ENCODE data around the gene MAST4.

MAST4 gene

GRCh38 chr5:67014191-67014590 is 418.0 kb downstream of the MAST4 start:
- H3K27ac ChIP-seq = peak overlapping the region; percentile 64
- TF ChIP-seq CTCF (conservative IDR thresholded peaks at IDR 0.05) = no peak

GRCh38 chr5:67014957-67015400 is 418.8 kb downstream of the MAST4 start:
- peak overlapping the region; percentile 64 for H3K27ac ChIP-seq
- no peak for TF ChIP-seq CTCF (conservative IDR thresholded peaks at IDR 0.05)

- TF ChIP-seq CTCF (conservative IDR thresholded peaks at IDR 0.05) = no peak
- peak overlapping the region; percentile 64 for H3K27ac ChIP-seq
Observed at GRCh38 chr5:67015541-67016191, 419.5 kb downstream of the MAST4 start.

- H3K27ac ChIP-seq = no peak overlapping the region
- no peak for TF ChIP-seq CTCF (conservative IDR thresholded peaks at IDR 0.05)
Observed at GRCh38 chr5:67019065-67019845, 423.1 kb downstream of the MAST4 start.

GRCh38 chr5:67020096-67020615 is 424.0 kb downstream of the MAST4 start:
- no peak overlapping the region for H3K27ac ChIP-seq
- TF ChIP-seq CTCF (conservative IDR thresholded peaks at IDR 0.05) = no peak

GRCh38 chr5:67021031-67021430 is 424.8 kb downstream of the MAST4 start:
- no peak overlapping the region for H3K27ac ChIP-seq
- no peak for TF ChIP-seq CTCF (conservative IDR thresholded peaks at IDR 0.05)

GRCh38 chr5:67021521-67021920 is 425.3 kb downstream of the MAST4 start:
- H3K27ac ChIP-seq = no peak overlapping the region
- TF ChIP-seq CTCF (conservative IDR thresholded peaks at IDR 0.05) = no peak
